BLaER1 (cell line): ENCODE results near the gene RYR3.

Experiments used
- H3K27ac ChIP-seq: shearing (Covaris generic); formaldehyde crosslinking; 2 replicates; pipeline ENCODE4 v1.8.1; 2022
- H3K27me3 ChIP-seq: shearing (Covaris generic); formaldehyde crosslinking; 2 replicates; pipeline ENCODE4 v1.8.1; 2022
- H3K36me3 ChIP-seq: shearing (Covaris generic); formaldehyde crosslinking; 2 replicates; pipeline ENCODE4 v1.8.1; 2022
- H3K4me1 ChIP-seq: shearing (Covaris generic); formaldehyde crosslinking; 2 replicates; pipeline ENCODE4 v1.8.1; 2022
- H3K4me2 ChIP-seq: shearing (Covaris generic); formaldehyde crosslinking; 2 replicates; pipeline ENCODE4 v1.8.1; 2022
- H3K4me3 ChIP-seq: shearing (Covaris generic); formaldehyde crosslinking; 2 replicates; pipeline ENCODE4 v1.8.1; 2022
- H3K9ac ChIP-seq: shearing (Covaris generic); formaldehyde crosslinking; 2 replicates; pipeline ENCODE4 v1.8.1; 2022
- H3K9me3 ChIP-seq: shearing (Covaris generic); formaldehyde crosslinking; 2 replicates; pipeline ENCODE4 v1.8.1; 2022
- H4K20me1 ChIP-seq: shearing (Covaris generic); formaldehyde crosslinking; 2 replicates; pipeline ENCODE4 v1.8.1; 2022
- Cebpa-rat ChIP-seq: shearing (Covaris generic); IDR thresholded peaks from 2 replicates; pipeline ENCODE4 v1.8.1; 2022

RYR3 gene

GRCh38 chr15:33317896-33318295 lies 7.1 kb downstream of the RYR3 start:
- Histone ChIP-seq H3K27ac (no peak overlapping the region), H3K4me2 (no peak overlapping the region), H3K36me3 (no peaks in the 10 kb centered on the region), H3K9me3 (no peaks in the 10 kb centered on the region), H3K4me1 (peaks cover 32% of the 10 kb centered on the region), H3K27me3 (peaks cover 13% of the 10 kb centered on the region), H3K9ac (no peak overlapping the region), H3K4me3 (no peak overlapping the region), H4K20me1 (no peaks in the 10 kb centered on the region)
- TF ChIP-seq Cebpa-rat: no peak

GRCh38 chr15:33320017-33320416 lies 9.2 kb downstream of the RYR3 start:
- Histone ChIP-seq H3K4me2 (no peak overlapping the region), H3K4me3 (no peak overlapping the region), H3K27ac (no peak overlapping the region), H3K9me3 (no peaks in the 10 kb centered on the region), H3K27me3 (0 out of 2 replicates have a peak, but pooled peaks cover 4% of the 10 kb centered on the region), H3K4me1 (peaks cover 54% of the 10 kb centered on the region), H3K9ac (no peak overlapping the region), H4K20me1 (no peaks in the 10 kb centered on the region), H3K36me3 (no peaks in the 10 kb centered on the region)
- no peak for TF ChIP-seq Cebpa-rat

- H4K20me1 ChIP-seq: no peaks in the 10 kb centered on the region
- H3K36me3 ChIP-seq: no peaks in the 10 kb centered on the region
- H3K27me3 ChIP-seq: no peaks in the 10 kb centered on the region
- H3K9me3 ChIP-seq: peaks cover 12% of the 10 kb centered on the region; the same call in 1 of the 2 replicates
- H3K4me3 ChIP-seq: no peak overlapping the region
- peaks cover 67% of the 10 kb centered on the region for H3K4me1 ChIP-seq
- no peak overlapping the region for H3K9ac ChIP-seq
- H3K27ac ChIP-seq: no peak overlapping the region
- no peak for TF ChIP-seq Cebpa-rat
- H3K4me2 ChIP-seq: peak overlapping the region; percentile 71
Observed at GRCh38 chr15:33322091-33322490, 11.3 kb downstream of the RYR3 start.

GRCh38 chr15:33324609-33325008 lies 13.8 kb downstream of the RYR3 start:
- Histone ChIP-seq H3K9ac (no peak overlapping the region), H3K4me3 (no peak overlapping the region), H3K4me2 (peak overlapping the region; percentile 71), H3K36me3 (no peaks in the 10 kb centered on the region), H4K20me1 (no peaks in the 10 kb centered on the region), H3K4me1 (peaks cover 81% of the 10 kb centered on the region), H3K27me3 (no peaks in the 10 kb centered on the region), H3K27ac (no peak overlapping the region; the same call in 1 of the 2 replicates), H3K9me3 (peaks cover 12% of the 10 kb centered on the region; the same call in 1 of the 2 replicates)
- no peak for TF ChIP-seq Cebpa-rat

- H3K27me3 ChIP-seq: no peaks in the 10 kb centered on the region
- no peak for TF ChIP-seq Cebpa-rat
- no peaks in the 10 kb centered on the region for H3K36me3 ChIP-seq
- H3K9me3 ChIP-seq: peaks cover 19% of the 10 kb centered on the region
- no peaks in the 10 kb centered on the region for H4K20me1 ChIP-seq
- H3K4me2 ChIP-seq: peak overlapping the region; percentile 57
- H3K9ac ChIP-seq: no peak overlapping the region
- peaks cover 73% of the 10 kb centered on the region for H3K4me1 ChIP-seq
- no peak overlapping the region for H3K4me3 ChIP-seq
- H3K27ac ChIP-seq: no peak overlapping the region
Observed at GRCh38 chr15:33326908-33327307, 16.1 kb downstream of the RYR3 start.

- TF ChIP-seq Cebpa-rat: no peak
- Histone ChIP-seq H3K9me3 (peaks cover 19% of the 10 kb centered on the region), H3K27ac (no peak overlapping the region), H3K4me3 (no peak overlapping the region), H3K4me2 (peak overlapping the region; percentile 57), H3K27me3 (no peaks in the 10 kb centered on the region), H3K4me1 (peaks cover 61% of the 10 kb centered on the region), H4K20me1 (no peaks in the 10 kb centered on the region), H3K9ac (no peak overlapping the region), H3K36me3 (no peaks in the 10 kb centered on the region)
Observed at GRCh38 chr15:33328106-33328505, 17.3 kb downstream of the RYR3 start.

- no peak for TF ChIP-seq Cebpa-rat
- H3K9me3 ChIP-seq: peaks cover 19% of the 10 kb centered on the region
- no peaks in the 10 kb centered on the region for H4K20me1 ChIP-seq
- no peak overlapping the region; the same call in 1 of the 2 replicates for H3K4me2 ChIP-seq
- no peaks in the 10 kb centered on the region for H3K36me3 ChIP-seq
- H3K9ac ChIP-seq: no peak overlapping the region
- H3K27me3 ChIP-seq: no peaks in the 10 kb centered on the region
- no peak overlapping the region for H3K4me3 ChIP-seq
- H3K4me1 ChIP-seq: peaks cover 47% of the 10 kb centered on the region
- H3K27ac ChIP-seq: no peak overlapping the region
Observed at GRCh38 chr15:33329457-33329856, 18.7 kb downstream of the RYR3 start.

GRCh38 chr15:33330931-33331330 lies 20.2 kb downstream of the RYR3 start:
- Histone ChIP-seq H3K4me2 (no peak overlapping the region), H3K9me3 (peaks cover 17% of the 10 kb centered on the region), H4K20me1 (no peaks in the 10 kb centered on the region), H3K27me3 (no peaks in the 10 kb centered on the region), H3K9ac (no peak overlapping the region), H3K36me3 (no peaks in the 10 kb centered on the region), H3K27ac (no peak overlapping the region), H3K4me3 (no peak overlapping the region), H3K4me1 (peaks cover 33% of the 10 kb centered on the region)
- no peak for TF ChIP-seq Cebpa-rat

GRCh38 chr15:33341953-33342352 lies 31.2 kb downstream of the RYR3 start:
- Histone ChIP-seq H3K27ac (no peak overlapping the region), H3K36me3 (no peaks in the 10 kb centered on the region), H3K27me3 (no peaks in the 10 kb centered on the region), H3K4me1 (peaks cover 6% of the 10 kb centered on the region; the same call in 1 of the 2 replicates), H3K9ac (no peak overlapping the region), H4K20me1 (no peaks in the 10 kb centered on the region), H3K9me3 (peaks cover 6% of the 10 kb centered on the region; the same call in 1 of the 2 replicates), H3K4me3 (no peak overlapping the region), H3K4me2 (no peak overlapping the region)
- TF ChIP-seq Cebpa-rat: no peak

- no peak for TF ChIP-seq Cebpa-rat
- Histone ChIP-seq H3K4me1 (peaks cover 6% of the 10 kb centered on the region; the same call in 1 of the 2 replicates), H3K27me3 (no peaks in the 10 kb centered on the region), H3K4me3 (no peak overlapping the region), H3K4me2 (no peak overlapping the region), H3K9me3 (peaks cover 6% of the 10 kb centered on the region; the same call in 1 of the 2 replicates), H3K27ac (no peak overlapping the region), H4K20me1 (no peaks in the 10 kb centered on the region), H3K9ac (no peak overlapping the region), H3K36me3 (no peaks in the 10 kb centered on the region)
Observed at GRCh38 chr15:33343275-33343674, 32.5 kb downstream of the RYR3 start.

GRCh38 chr15:33344111-33344510 lies 33.3 kb downstream of the RYR3 start:
- Histone ChIP-seq H3K27ac (no peak overlapping the region), H3K4me3 (no peak overlapping the region), H3K9me3 (peaks cover 6% of the 10 kb centered on the region; the same call in 1 of the 2 replicates), H3K27me3 (no peaks in the 10 kb centered on the region), H3K9ac (no peak overlapping the region), H3K4me1 (peaks cover 6% of the 10 kb centered on the region; the same call in 1 of the 2 replicates), H3K4me2 (no peak overlapping the region), H3K36me3 (no peaks in the 10 kb centered on the region), H4K20me1 (no peaks in the 10 kb centered on the region)
- no peak for TF ChIP-seq Cebpa-rat
